Endothelial cell of umbilical vein (primary cell): Measurements from ENCODE around the gene ZNF804B. TPM values are rescaled to one million over a fixed set of nuclear protein-coding genes. Genes with fewer than 3 reads are reported as not detected.

Experiments
- BruUV-seq: library from RNA; stranded (reverse); fragments of 400-500 nt; replicated peaks from 2 replicates; lab custom pipeline; 2021; lab: Mats Ljungman, UMichigan
- CTCF ChIA-PET: fragments of 300-600, 350-600 bp; sonication (Branson Sonifier 250); formaldehyde crosslinking; loops from one replicate; lab custom pipeline; 2021; ENCODE audit warnings: antibody characterized with exemption, inconsistent platforms; lab: Charles Lee
- POLR2A ChIA-PET: fragments of 300-600, 350-600 bp; sonication (Branson Sonifier 250); formaldehyde crosslinking; loops from one replicate; lab custom pipeline; 2021; ENCODE audit warnings: antibody characterized with exemption, inconsistent platforms; lab: Charles Lee
- DNase-seq: peaks from one replicate; pipeline ENCODE4 v3.0.0-alpha.2; 2011; ENCODE audit warnings: low read depth, low spot score
- FAIRE-seq: peaks from 2 replicates; lab custom pipeline; 2011; peaks lifted over from hg19 to GRCh38; lab: Jason Lieb, UNC
- H2AFZ ChIP-seq: 2 replicates; pipeline ENCODE4 v1.6.0; 2012; ENCODE audit warnings: low read depth, low read length, control low read depth, inconsistent platforms
- H3K27ac ChIP-seq: 2 replicates; pipeline ENCODE4 v1.5.1; 2011; ENCODE audit warnings: low read depth, mild to moderate bottlenecking, control low read depth, low read length, moderate library complexity; ENCODE audit not compliant: insufficient read depth
- H3K27me3 ChIP-seq, 2 experiments: 2 replicates each; pipeline versions ENCODE4 v1.6.0 to v1.6.1; 2011; ENCODE audit warnings: low read length in 2 of 2, mixed read lengths in 1 of 2; ENCODE audit not compliant: control insufficient read depth in 2 of 2, insufficient read depth in 2 of 2
- H3K36me3 ChIP-seq, 2 experiments: 2 replicates in 1 of 2; 3 replicates in 1 of 2; pipeline ENCODE4 v1.5.1; 2011; ENCODE audit warnings: low read length in 2 of 2, mild to moderate bottlenecking in 1 of 2, moderate library complexity in 1 of 2; ENCODE audit not compliant: control insufficient read depth in 2 of 2, insufficient read depth in 2 of 2; ENCODE audit errors: extremely low read depth in 1 of 2
- H3K4me1 ChIP-seq: 3 replicates; pipeline ENCODE4 v1.5.1; 2011; ENCODE audit warnings: mild to moderate bottlenecking, low read length; ENCODE audit not compliant: control insufficient read depth, insufficient read depth; ENCODE audit errors: extremely low read depth
- H3K4me2 ChIP-seq: 2 replicates; pipeline ENCODE4 v1.6.1; 2011; ENCODE audit warnings: low read length, control low read depth, mixed read lengths; ENCODE audit not compliant: insufficient read depth
- H3K4me3 ChIP-seq, 3 experiments: fragments of 200-600 bp in 1 of 3; sonication (generic), shearing (Covaris generic) in 1 of 3; replicated peaks in 1 of 3; 2 replicates each; pipeline ENCODE4 v1.5.1; 2011 to 2016; ENCODE audit warnings: control low read depth in 3 of 3, low read length in 3 of 3, mild to moderate bottlenecking in 2 of 3, inconsistent platforms in 1 of 3, low read depth in 1 of 3, moderate library complexity in 1 of 3; ENCODE audit not compliant: insufficient read depth in 1 of 3
- H3K79me2 ChIP-seq: 2 replicates; pipeline ENCODE4 v1.6.0; 2012; ENCODE audit warnings: low read length, inconsistent platforms; ENCODE audit not compliant: control insufficient read depth, insufficient read depth
- H3K9ac ChIP-seq: replicated peaks from 2 replicates; pipeline ENCODE3; 2011; ENCODE audit warnings: low read length, control low read depth; ENCODE audit not compliant: insufficient read depth; ENCODE audit errors: extremely low read depth
- H3K9me1 ChIP-seq: replicated peaks from 3 replicates; pipeline ENCODE4 v1.6.0; 2011; ENCODE audit warnings: mild to moderate bottlenecking, low read length; ENCODE audit not compliant: control insufficient read depth, insufficient read depth; ENCODE audit errors: extremely low read depth
- H3K9me3 ChIP-seq: replicated peaks from 2 replicates; pipeline ENCODE4 v1.5.1; 2012; ENCODE audit warnings: low read length, inconsistent platforms; ENCODE audit not compliant: control insufficient read depth, insufficient read depth
- H4K20me1 ChIP-seq: replicated peaks from 2 replicates; pipeline ENCODE3; 2011; ENCODE audit warnings: mild to moderate bottlenecking, low read length; ENCODE audit not compliant: control insufficient read depth, insufficient read depth; ENCODE audit errors: extremely low read depth
- EZH2 ChIP-seq: IDR thresholded peaks from 2 replicates; pipeline ENCODE4 v1.6.1; 2012; ENCODE audit warnings: borderline replicate concordance, low read depth, mild to moderate bottlenecking, moderate library complexity, low read length, inconsistent platforms; ENCODE audit not compliant: severe bottlenecking
- FOS ChIP-seq: IDR thresholded peaks from 2 replicates; pipeline ENCODE4 v1.6.1; 2011; ENCODE audit warnings: mild to moderate bottlenecking, low read length, moderate library complexity, borderline replicate concordance; ENCODE audit not compliant: insufficient read depth
- GATA2 ChIP-seq: IDR thresholded peaks from 2 replicates; pipeline ENCODE4 v1.7.0; 2011; ENCODE audit warnings: low read depth, mild to moderate bottlenecking, moderate library complexity, mixed read lengths, low read length; ENCODE audit not compliant: insufficient read length, insufficient read depth
- JUN ChIP-seq: IDR thresholded peaks from 2 replicates; pipeline ENCODE4 v1.6.1; 2011; ENCODE audit warnings: borderline replicate concordance, low read depth; ENCODE audit not compliant: insufficient read length, insufficient read depth
- MAX ChIP-seq: IDR thresholded peaks from 2 replicates; pipeline ENCODE4 v1.6.1; 2011; ENCODE audit not compliant: insufficient read depth, insufficient read length
- MYC ChIP-seq: IDR thresholded peaks from one replicate; pipeline ENCODE4 v1.6.1; 2011; ENCODE audit warnings: mild to moderate bottlenecking, low read depth, low read length
- POLR2A ChIP-seq: IDR thresholded peaks from 2 replicates; pipeline ENCODE4 v1.6.1; 2012; ENCODE audit warnings: low read depth, mild to moderate bottlenecking, control low read depth, low read length
- POLR2AphosphoS5 ChIP-seq: IDR thresholded peaks from 2 replicates; pipeline ENCODE4 v1.6.1; 2012; ENCODE audit warnings: low read depth, mild to moderate bottlenecking, control low read depth, low read length, moderate library complexity; ENCODE audit not compliant: insufficient read depth
- dilution Hi-C: fragments of 300-500 bp; cut with MboI; formaldehyde crosslinking; loops from one replicate; pipeline ENCODE4 v1.15.0; 2019; ENCODE audit warnings: low sequenced_read_pairs; ENCODE audit not compliant: extremely low pct_ligation_motif_present
- intact Hi-C: fragments of 100-400 bp; cut with micrococcal nuclease; formaldehyde crosslinking; loops from one replicate; pipeline ENCODE4 v1.10.0; 2022
- polyA plus RNA-seq, 4 experiments: library from polyadenylated mRNA; depleted of rRNA in 3 of 4; stranded (reverse) in 3 of 4; unstranded in 1 of 4; fragments of >200 nt; gene quantifications; 2 replicates each; pipeline versions ENCODE4 v1.2.1 to v1.2.3, GENCODE V29; 2011 to 2012; ENCODE audit warnings: missing spikeins in 1 of 4
- total RNA-seq: library from RNA; stranded (reverse); gene quantifications from 2 replicates; pipeline ENCODE4 v1.2.3, GENCODE V29; 2021
- TF ChIP-seq, protein P1 (sequence below), 2 donors: IDR thresholded peaks; 1 replicate in 1 of 2; 2 replicates in 1 of 2; pipeline ENCODE4 v1.5.1; 2011; ENCODE audit warnings: low read length in 2 of 2, mild to moderate bottlenecking in 2 of 2, moderate library complexity in 2 of 2, control low read depth in 1 of 2, inconsistent platforms in 1 of 2, low read depth in 1 of 2; ENCODE audit not compliant: insufficient read depth in 1 of 2; ENCODE audit errors: extremely low read depth in 1 of 2

ZNF804B gene
- total and polyA plus RNA-seq, 2 donors (not counting 3 experiments of a cell fraction or from before 2014, with no cell fraction given): not detected

DNA sequence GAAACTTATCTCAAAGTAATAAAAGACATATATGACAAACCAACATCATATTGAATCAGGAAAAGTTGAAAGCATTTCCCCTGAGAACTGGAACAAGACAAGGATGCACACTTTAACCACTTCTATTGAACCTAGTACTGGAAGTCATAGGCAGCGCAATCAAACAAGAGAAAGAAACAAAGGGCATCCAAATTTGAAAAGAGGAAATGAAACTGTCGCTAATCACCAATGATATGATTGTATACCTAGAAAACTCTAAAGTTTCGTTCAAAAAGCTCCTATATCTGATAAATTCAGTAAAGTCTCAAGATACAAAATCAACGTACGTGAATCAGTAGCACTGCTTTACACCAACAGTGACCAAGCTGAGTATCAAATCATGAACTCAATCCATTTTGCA lies 173.8 kb downstream of the ZNF804B start:
- no peaks in the 10 kb centered on the region for H3K9me3 ChIP-seq
- H3K36me3 ChIP-seq: no peaks in the 10 kb centered on the region
- dilution Hi-C loops (no loop called here), intact Hi-C loops (no loop called here)
- ChIA-PET CTCF (no interaction called here), POLR2A (no interaction called here)
- H3K4me2 ChIP-seq: no peak overlapping the region
- no peaks in the 10 kb centered on the region for H3K79me2 ChIP-seq
- H3K27me3 ChIP-seq: no peaks in the 10 kb centered on the region
- no peaks in the 10 kb centered on the region for H3K9me1 ChIP-seq
- no TSS peak for BruUV-seq
- no peak overlapping the region for H2AFZ ChIP-seq
- TF ChIP-seq, protein P1, sequence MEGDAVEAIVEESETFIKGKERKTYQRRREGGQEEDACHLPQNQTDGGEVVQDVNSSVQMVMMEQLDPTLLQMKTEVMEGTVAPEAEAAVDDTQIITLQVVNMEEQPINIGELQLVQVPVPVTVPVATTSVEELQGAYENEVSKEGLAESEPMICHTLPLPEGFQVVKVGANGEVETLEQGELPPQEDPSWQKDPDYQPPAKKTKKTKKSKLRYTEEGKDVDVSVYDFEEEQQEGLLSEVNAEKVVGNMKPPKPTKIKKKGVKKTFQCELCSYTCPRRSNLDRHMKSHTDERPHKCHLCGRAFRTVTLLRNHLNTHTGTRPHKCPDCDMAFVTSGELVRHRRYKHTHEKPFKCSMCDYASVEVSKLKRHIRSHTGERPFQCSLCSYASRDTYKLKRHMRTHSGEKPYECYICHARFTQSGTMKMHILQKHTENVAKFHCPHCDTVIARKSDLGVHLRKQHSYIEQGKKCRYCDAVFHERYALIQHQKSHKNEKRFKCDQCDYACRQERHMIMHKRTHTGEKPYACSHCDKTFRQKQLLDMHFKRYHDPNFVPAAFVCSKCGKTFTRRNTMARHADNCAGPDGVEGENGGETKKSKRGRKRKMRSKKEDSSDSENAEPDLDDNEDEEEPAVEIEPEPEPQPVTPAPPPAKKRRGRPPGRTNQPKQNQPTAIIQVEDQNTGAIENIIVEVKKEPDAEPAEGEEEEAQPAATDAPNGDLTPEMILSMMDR (IDR thresholded peaks at IDR 0.05; ENCODE audit: extremely low read depth in 1 of 2, insufficient read depth in 1 of 2, low read depth in 1 of 2, low read length in 2 of 2): no peak
- TF ChIP-seq MAX: no peak
- FAIRE-seq (no peak), DNase-seq (no peak)
- H3K27ac ChIP-seq: no peak overlapping the region
- no peaks in the 10 kb centered on the region for H4K20me1 ChIP-seq
- no peak overlapping the region for H3K9ac ChIP-seq
- no peak overlapping the region for H3K4me3 ChIP-seq
- no peaks in the 10 kb centered on the region for H3K4me1 ChIP-seq

DNA sequence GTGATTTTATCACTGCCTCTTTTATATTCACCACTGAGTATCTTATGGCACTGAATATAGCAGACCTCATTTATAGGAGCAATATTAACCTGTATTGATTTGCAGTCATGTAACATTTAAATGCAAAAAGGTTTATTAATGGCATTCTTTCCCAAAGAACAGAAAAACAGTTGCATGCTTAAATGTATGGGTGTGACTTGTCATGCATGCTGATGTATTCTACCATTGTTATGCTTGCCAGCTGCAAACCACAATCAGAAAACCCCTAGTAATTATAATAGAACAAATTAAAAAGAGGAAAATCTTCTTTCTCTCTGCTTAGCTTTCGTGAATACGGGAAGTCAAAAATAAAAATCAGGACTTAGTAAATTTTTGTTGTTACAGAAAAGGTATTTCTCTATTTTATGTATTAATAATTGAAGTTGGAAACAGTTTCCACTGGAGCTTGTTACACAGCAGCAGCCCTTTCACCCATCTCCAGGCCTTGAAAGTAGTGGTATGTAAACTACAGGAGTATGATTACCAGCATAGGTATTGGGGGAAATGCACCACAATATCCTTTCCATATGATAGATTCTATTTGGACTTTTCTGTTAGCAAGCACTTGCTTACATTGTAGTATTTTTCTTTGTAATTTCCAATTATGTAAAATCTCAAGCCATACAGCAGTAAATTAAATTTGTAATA lies 183.5 kb downstream of the ZNF804B start:
- dilution Hi-C loops: no loop called here

More for the DNA sequence above, 183.5 kb downstream of the ZNF804B start:
- no peak overlapping the region for H3K4me2 ChIP-seq
- no peaks in the 10 kb centered on the region for H4K20me1 ChIP-seq
- ChIA-PET POLR2A (no interaction called here), CTCF (no interaction called here)
- FAIRE-seq (no peak), DNase-seq (no peak)
- intact Hi-C loops: no loop called here
- no peaks in the 10 kb centered on the region for H3K79me2 ChIP-seq
- H3K36me3 ChIP-seq: no peaks in the 10 kb centered on the region
- no peak overlapping the region for H2AFZ ChIP-seq
- TF ChIP-seq, protein P1 (IDR thresholded peaks at IDR 0.05; ENCODE audit: extremely low read depth in 1 of 2, insufficient read depth in 1 of 2, low read depth in 1 of 2, low read length in 2 of 2): no peak
- no peak for TF ChIP-seq EZH2
- no peak for TF ChIP-seq MYC
- TF ChIP-seq POLR2A: no peak
- no peak for TF ChIP-seq FOS
- TF ChIP-seq JUN: no peak
- TF ChIP-seq MAX: no peak
- no peak for TF ChIP-seq GATA2
- no peak for TF ChIP-seq POLR2AphosphoS5
- no peaks in the 10 kb centered on the region for H3K4me1 ChIP-seq
- H3K4me3 ChIP-seq: no peak overlapping the region
- BruUV-seq: no TSS peak
- H3K27ac ChIP-seq: no peak overlapping the region
- no peak overlapping the region for H3K9ac ChIP-seq
- no peaks in the 10 kb centered on the region for H3K27me3 ChIP-seq
- no peaks in the 10 kb centered on the region for H3K9me3 ChIP-seq
- no peaks in the 10 kb centered on the region for H3K9me1 ChIP-seq
